ENCODE measurements around the gene NEURL1. TPM values are rescaled to one million over a fixed set of nuclear protein-coding genes. Genes with fewer than 3 reads are reported as not detected.

The NEURL1 gene
- total and polyA plus RNA-seq, 2 experiments from 2014 or later: 2.3 to 4.6 TPM

DNA sequence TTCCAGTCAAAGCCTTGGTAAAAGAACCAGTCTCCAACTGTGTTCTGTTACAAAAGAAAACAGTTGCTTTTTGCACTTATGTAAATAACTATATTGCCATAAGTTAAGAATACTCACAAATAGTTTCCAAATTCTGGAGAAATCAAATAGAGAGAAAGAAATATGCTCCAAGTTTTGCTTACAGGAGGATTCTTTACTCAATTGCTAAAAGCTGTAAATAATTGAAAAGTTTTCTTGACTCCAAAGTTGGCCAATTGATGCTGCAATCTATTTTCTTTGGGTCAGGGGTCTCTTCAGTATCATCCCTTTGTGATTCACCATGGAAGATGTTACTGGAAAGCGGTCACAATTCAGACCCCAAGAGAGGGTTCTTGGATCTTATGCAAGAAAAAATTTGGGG is 36.0 kb downstream of the NEURL1 start:
- Histone ChIP-seq H3K4me3 (no peak overlapping the region), H4K20me1 (ENCODE audit: insufficient read depth, poor library complexity, severe bottlenecking) (no peaks in the 10 kb centered on the region), H3K4me1 (ENCODE audit: insufficient read depth) (no peaks in the 10 kb centered on the region), H3K9me3 (ENCODE audit: low read depth) (peaks cover 9% of the 10 kb centered on the region), H3K9me2 (replicated peaks; ENCODE audit: insufficient read depth) (no peaks in the 10 kb centered on the region), H3K79me2 (no peaks in the 10 kb centered on the region), H2AFZ (no peak overlapping the region), H3K27ac (no peak overlapping the region), H3K36me3 (replicated peaks; ENCODE audit: insufficient read depth, low read depth) (no peaks in the 10 kb centered on the region), H3K27me3 (no peaks in the 10 kb centered on the region), H3K4me2 (no peak overlapping the region)
- DNase-seq (ENCODE audit: low spot score): no peak
- TF ChIP-seq EZH2 (IDR thresholded peaks at IDR 0.05; ENCODE audit: borderline replicate concordance) (no peak), EZH2phosphoT487 (IDR thresholded peaks at IDR 0.05; ENCODE audit: low read depth, severe bottlenecking, unreplicated experiment) (no peak)
- WGBS (ENCODE audit: low lambda C conversion rate, missing lambda C conversion rate): 96% methylated on average over 1 of the region's 1 CpG

GRCh38 chr10:103533827-103534226 is 40.3 kb downstream of the NEURL1 start:
- Histone ChIP-seq H3K9me2 (replicated peaks; ENCODE audit: insufficient read depth) (no peaks in the 10 kb centered on the region), H3K4me2 (no peak overlapping the region), H3K9me3 (ENCODE audit: low read depth) (peaks cover 9% of the 10 kb centered on the region), H3K27me3 (no peaks in the 10 kb centered on the region), H3K4me1 (ENCODE audit: insufficient read depth) (no peaks in the 10 kb centered on the region), H3K79me2 (no peaks in the 10 kb centered on the region), H3K4me3 (no peak overlapping the region), H2AFZ (no peak overlapping the region), H3K27ac (no peak overlapping the region), H3K36me3 (replicated peaks; ENCODE audit: insufficient read depth, low read depth) (no peaks in the 10 kb centered on the region), H4K20me1 (ENCODE audit: insufficient read depth, poor library complexity, severe bottlenecking) (no peaks in the 10 kb centered on the region)
- 82% methylated on average over 7 of the region's 7 CpGs for WGBS (ENCODE audit: low lambda C conversion rate, missing lambda C conversion rate)
- TF ChIP-seq EZH2phosphoT487 (IDR thresholded peaks at IDR 0.05; ENCODE audit: low read depth, severe bottlenecking, unreplicated experiment) (no peak), CTCF (IDR thresholded peaks at IDR 0.05; ENCODE audit: poor library complexity) (no peak), EZH2 (IDR thresholded peaks at IDR 0.05; ENCODE audit: borderline replicate concordance) (no peak)
- DNase-seq (ENCODE audit: low spot score): no peak

GRCh38 chr10:103534621-103535498 is 41.4 kb downstream of the NEURL1 start:
- H3K27ac ChIP-seq: no peak overlapping the region
- H3K4me1 ChIP-seq (ENCODE audit: insufficient read depth): no peaks in the 10 kb centered on the region
- H3K4me2 ChIP-seq: no peak overlapping the region
- H3K9me2 ChIP-seq (replicated peaks; ENCODE audit: insufficient read depth): no peaks in the 10 kb centered on the region
- no peak for DNase-seq (ENCODE audit: low spot score)
- H3K4me3 ChIP-seq: no peak overlapping the region
- no peaks in the 10 kb centered on the region for H3K27me3 ChIP-seq
- H3K36me3 ChIP-seq (replicated peaks; ENCODE audit: insufficient read depth, low read depth): no peaks in the 10 kb centered on the region
- no peaks in the 10 kb centered on the region for H4K20me1 ChIP-seq (ENCODE audit: insufficient read depth, poor library complexity, severe bottlenecking)
- TF ChIP-seq CTCF (IDR thresholded peaks at IDR 0.05; ENCODE audit: poor library complexity) (no peak), EZH2phosphoT487 (IDR thresholded peaks at IDR 0.05; ENCODE audit: low read depth, severe bottlenecking, unreplicated experiment) (no peak), EZH2 (IDR thresholded peaks at IDR 0.05; ENCODE audit: borderline replicate concordance) (no peak)
- 92% methylated on average over 3 of the region's 3 CpGs for WGBS (ENCODE audit: low lambda C conversion rate, missing lambda C conversion rate)
- no peaks in the 10 kb centered on the region for H3K79me2 ChIP-seq
- peaks cover 2% of the 10 kb centered on the region for H3K9me3 ChIP-seq (ENCODE audit: low read depth)
- no peak overlapping the region for H2AFZ ChIP-seq

DNA sequence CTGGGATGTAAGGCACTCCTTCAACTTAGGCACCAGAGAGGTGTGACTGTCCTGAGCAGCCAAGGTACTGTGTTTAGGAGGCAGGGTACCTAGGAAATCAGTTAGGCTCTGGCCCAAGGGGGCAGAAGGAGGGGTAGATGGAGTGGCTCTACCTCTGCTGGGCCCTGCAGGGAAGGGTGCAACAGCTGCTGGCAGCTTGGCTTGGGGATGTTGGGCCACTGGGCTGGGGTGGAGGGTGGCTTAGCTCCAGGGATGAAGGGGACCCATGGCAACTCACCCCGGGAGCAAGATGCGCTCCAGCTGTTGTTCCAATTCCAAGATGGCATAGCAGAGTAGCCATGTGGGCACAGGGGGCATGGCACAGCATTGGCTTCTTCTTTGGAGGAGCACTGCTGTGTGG is 42.1 kb downstream of the NEURL1 start:
- Histone ChIP-seq H4K20me1 (ENCODE audit: insufficient read depth, poor library complexity, severe bottlenecking) (no peaks in the 10 kb centered on the region), H3K4me1 (ENCODE audit: insufficient read depth) (no peaks in the 10 kb centered on the region), H3K27ac (no peak overlapping the region), H3K9me2 (replicated peaks; ENCODE audit: insufficient read depth) (no peaks in the 10 kb centered on the region), H2AFZ (no peak overlapping the region), H3K27me3 (no peaks in the 10 kb centered on the region), H3K79me2 (no peaks in the 10 kb centered on the region), H3K4me3 (no peak overlapping the region), H3K9me3 (ENCODE audit: low read depth) (no peaks in the 10 kb centered on the region), H3K4me2 (no peak overlapping the region), H3K36me3 (replicated peaks; ENCODE audit: insufficient read depth, low read depth) (no peaks in the 10 kb centered on the region)
- 83% methylated on average over 2 of the region's 2 CpGs for WGBS (ENCODE audit: low lambda C conversion rate, missing lambda C conversion rate)
- TF ChIP-seq EZH2 (IDR thresholded peaks at IDR 0.05; ENCODE audit: borderline replicate concordance): no peak
- TF ChIP-seq CTCF (IDR thresholded peaks at IDR 0.05; ENCODE audit: poor library complexity): no peak
- TF ChIP-seq EZH2phosphoT487 (IDR thresholded peaks at IDR 0.05; ENCODE audit: low read depth, severe bottlenecking, unreplicated experiment): no peak
- DNase-seq (ENCODE audit: low spot score): no peak

Measured in hepatocyte (in vitro differentiated cells).